ENCODE data around the gene PRSS12.

The PRSS12 gene

GRCh38 chr4:118296729-118297128 lies 56.1 kb downstream of the PRSS12 start:
- Histone ChIP-seq H3K9ac (ENCODE audit: low read depth in 1 of 2, low read length in 2 of 2) (no peak overlapping the region), H3K4me1 (ENCODE audit: control insufficient read depth in 1 of 2, insufficient read depth in 2 of 2, low read length in 2 of 2) (no peaks in the 10 kb centered on the region), H3K4me3 (ENCODE audit: low read depth in 1 of 2, low read length in 2 of 2) (no peak overlapping the region), H3K27ac (ENCODE audit: low read depth, low read length) (no peak overlapping the region), H3K9me3 (ENCODE audit: control insufficient read depth in 1 of 2, low read length in 2 of 2) (no peaks in the 10 kb centered on the region), H3K36me3 (ENCODE audit: control insufficient read depth in 1 of 2, insufficient read depth in 2 of 2, low read length in 2 of 2) (no peaks in the 10 kb centered on the region), H3K27me3 (ENCODE audit: control insufficient read depth in 1 of 2, insufficient read depth in 2 of 2, low read length in 2 of 2) (no peaks in the 10 kb centered on the region)

GRCh38 chr4:118290951-118291350 lies 61.9 kb downstream of the PRSS12 start:
- Histone ChIP-seq H3K27ac (ENCODE audit: low read depth, low read length) (no peak overlapping the region), H3K27me3 (ENCODE audit: control insufficient read depth in 1 of 2, insufficient read depth in 2 of 2, low read length in 2 of 2) (no peaks in the 10 kb centered on the region), H3K4me3 (ENCODE audit: low read depth in 1 of 2, low read length in 2 of 2) (no peak overlapping the region), H3K4me1 (ENCODE audit: control insufficient read depth in 1 of 2, insufficient read depth in 2 of 2, low read length in 2 of 2) (peaks cover 0 to 4% of the 10 kb centered on the region in 2 donors), H3K9ac (ENCODE audit: low read depth in 1 of 2, low read length in 2 of 2) (no peak overlapping the region), H3K36me3 (ENCODE audit: control insufficient read depth in 1 of 2, insufficient read depth in 2 of 2, low read length in 2 of 2) (no peaks in the 10 kb centered on the region), H3K9me3 (ENCODE audit: control insufficient read depth in 1 of 2, low read length in 2 of 2) (no peaks in the 10 kb centered on the region)

- Histone ChIP-seq H3K36me3 (ENCODE audit: control insufficient read depth in 1 of 2, insufficient read depth in 2 of 2, low read length in 2 of 2) (no peaks in the 10 kb centered on the region), H3K27ac (ENCODE audit: low read depth, low read length) (no peak overlapping the region), H3K9me3 (ENCODE audit: control insufficient read depth in 1 of 2, low read length in 2 of 2) (no peaks in the 10 kb centered on the region), H3K9ac (ENCODE audit: low read depth in 1 of 2, low read length in 2 of 2) (no peak overlapping the region), H3K27me3 (ENCODE audit: control insufficient read depth in 1 of 2, insufficient read depth in 2 of 2, low read length in 2 of 2) (no peaks in the 10 kb centered on the region), H3K4me3 (ENCODE audit: low read depth in 1 of 2, low read length in 2 of 2) (no peak overlapping the region), H3K4me1 (ENCODE audit: control insufficient read depth in 1 of 2, insufficient read depth in 2 of 2, low read length in 2 of 2) (peaks cover 0 to 4% of the 10 kb centered on the region in 2 donors)
Measured at GRCh38 chr4:118289794-118290193, 63.0 kb downstream of the PRSS12 start.

- no peaks in the 10 kb centered on the region for H3K9me3 ChIP-seq (ENCODE audit: control insufficient read depth in 1 of 2, low read length in 2 of 2)
Measured at GRCh38 chr4:118287711-118288451, 64.9 kb downstream of the PRSS12 start.

GRCh38 chr4:118286685-118287084 lies 66.1 kb downstream of the PRSS12 start:
- H3K27me3 ChIP-seq (ENCODE audit: control insufficient read depth in 1 of 2, insufficient read depth in 2 of 2, low read length in 2 of 2) = no peaks in the 10 kb centered on the region
- no peak overlapping the region for H3K9ac ChIP-seq (ENCODE audit: low read depth in 1 of 2, low read length in 2 of 2)
- H3K9me3 ChIP-seq (ENCODE audit: control insufficient read depth in 1 of 2, low read length in 2 of 2) = no peaks in the 10 kb centered on the region
- H3K4me1 ChIP-seq (ENCODE audit: control insufficient read depth in 1 of 2, insufficient read depth in 2 of 2, low read length in 2 of 2) = peaks cover 4 to 5% of the 10 kb centered on the region in 2 donors
- H3K27ac ChIP-seq (ENCODE audit: low read depth, low read length) = no peak overlapping the region
- H3K36me3 ChIP-seq (ENCODE audit: control insufficient read depth in 1 of 2, insufficient read depth in 2 of 2, low read length in 2 of 2) = peaks cover 0 to 5% of the 10 kb centered on the region in 2 donors
- no peak overlapping the region for H3K4me3 ChIP-seq (ENCODE audit: low read depth in 1 of 2, low read length in 2 of 2)

More at GRCh38 chr4:118287711-118288451, 64.9 kb downstream of the PRSS12 start:
- Histone ChIP-seq H3K4me1 (ENCODE audit: control insufficient read depth in 1 of 2, insufficient read depth in 2 of 2, low read length in 2 of 2) (peaks cover 0 to 4% of the 10 kb centered on the region in 2 donors), H3K27me3 (ENCODE audit: control insufficient read depth in 1 of 2, insufficient read depth in 2 of 2, low read length in 2 of 2) (no peaks in the 10 kb centered on the region), H3K27ac (ENCODE audit: low read depth, low read length) (no peak overlapping the region), H3K36me3 (ENCODE audit: control insufficient read depth in 1 of 2, insufficient read depth in 2 of 2, low read length in 2 of 2) (no peaks in the 10 kb centered on the region), H3K4me3 (ENCODE audit: low read depth in 1 of 2, low read length in 2 of 2) (no peak overlapping the region), H3K9ac (ENCODE audit: low read depth in 1 of 2, low read length in 2 of 2) (no peak overlapping the region)

GRCh38 chr4:118285931-118286330 lies 66.9 kb downstream of the PRSS12 start:
- no peaks in the 10 kb centered on the region for H3K9me3 ChIP-seq (ENCODE audit: control insufficient read depth in 1 of 2, low read length in 2 of 2)
- no peak overlapping the region for H3K4me3 ChIP-seq (ENCODE audit: low read depth in 1 of 2, low read length in 2 of 2)
- H3K27ac ChIP-seq (ENCODE audit: low read depth, low read length) = no peak overlapping the region
- peaks cover 11% of the 10 kb centered on the region in 2 donors for H3K4me1 ChIP-seq (ENCODE audit: control insufficient read depth in 1 of 2, insufficient read depth in 2 of 2, low read length in 2 of 2)
- peaks cover 0 to 6% of the 10 kb centered on the region in 2 donors for H3K36me3 ChIP-seq (ENCODE audit: control insufficient read depth in 1 of 2, insufficient read depth in 2 of 2, low read length in 2 of 2)
- H3K27me3 ChIP-seq (ENCODE audit: control insufficient read depth in 1 of 2, insufficient read depth in 2 of 2, low read length in 2 of 2) = no peaks in the 10 kb centered on the region
- H3K9ac ChIP-seq (ENCODE audit: low read depth in 1 of 2, low read length in 2 of 2) = no peak overlapping the region

GRCh38 chr4:118284169-118284568 lies 68.6 kb downstream of the PRSS12 start:
- no peak overlapping the region for H3K9ac ChIP-seq (ENCODE audit: low read depth in 1 of 2, low read length in 2 of 2)
- no peak overlapping the region for H3K4me3 ChIP-seq (ENCODE audit: low read depth in 1 of 2, low read length in 2 of 2)
- peaks cover 22 to 25% of the 10 kb centered on the region in 2 donors for H3K4me1 ChIP-seq (ENCODE audit: control insufficient read depth in 1 of 2, insufficient read depth in 2 of 2, low read length in 2 of 2)
- H3K36me3 ChIP-seq (ENCODE audit: control insufficient read depth in 1 of 2, insufficient read depth in 2 of 2, low read length in 2 of 2) = peaks cover 0 to 6% of the 10 kb centered on the region in 2 donors
- no peak overlapping the region for H3K27ac ChIP-seq (ENCODE audit: low read depth, low read length)
- no peaks in the 10 kb centered on the region for H3K27me3 ChIP-seq (ENCODE audit: control insufficient read depth in 1 of 2, insufficient read depth in 2 of 2, low read length in 2 of 2)
- H3K9me3 ChIP-seq (ENCODE audit: control insufficient read depth in 1 of 2, low read length in 2 of 2) = no peaks in the 10 kb centered on the region

GRCh38 chr4:118282692-118283091 lies 70.1 kb downstream of the PRSS12 start:
- peaks cover 22 to 25% of the 10 kb centered on the region in 2 donors for H3K4me1 ChIP-seq (ENCODE audit: control insufficient read depth in 1 of 2, insufficient read depth in 2 of 2, low read length in 2 of 2)

GRCh38 chr4:118281611-118282442 lies 71.0 kb downstream of the PRSS12 start:
- no peak overlapping the region for H3K4me3 ChIP-seq (ENCODE audit: low read depth in 1 of 2, low read length in 2 of 2)
- peaks cover 25% of the 10 kb centered on the region in 2 donors for H3K4me1 ChIP-seq (ENCODE audit: control insufficient read depth in 1 of 2, insufficient read depth in 2 of 2, low read length in 2 of 2)
- H3K27me3 ChIP-seq (ENCODE audit: control insufficient read depth in 1 of 2, insufficient read depth in 2 of 2, low read length in 2 of 2) = no peaks in the 10 kb centered on the region
- peak overlapping the region in 1 of 2 donors; percentile 5 for H3K9ac ChIP-seq (ENCODE audit: low read depth in 1 of 2, low read length in 2 of 2)
- no peak overlapping the region for H3K27ac ChIP-seq (ENCODE audit: low read depth, low read length)
- H3K36me3 ChIP-seq (ENCODE audit: control insufficient read depth in 1 of 2, insufficient read depth in 2 of 2, low read length in 2 of 2) = peaks cover 0 to 6% of the 10 kb centered on the region in 2 donors
- H3K9me3 ChIP-seq (ENCODE audit: control insufficient read depth in 1 of 2, low read length in 2 of 2) = no peaks in the 10 kb centered on the region

More at GRCh38 chr4:118282692-118283091, 70.1 kb downstream of the PRSS12 start:
- Histone ChIP-seq H3K27me3 (ENCODE audit: control insufficient read depth in 1 of 2, insufficient read depth in 2 of 2, low read length in 2 of 2) (no peaks in the 10 kb centered on the region), H3K9ac (ENCODE audit: low read depth in 1 of 2, low read length in 2 of 2) (no peak overlapping the region), H3K36me3 (ENCODE audit: control insufficient read depth in 1 of 2, insufficient read depth in 2 of 2, low read length in 2 of 2) (peaks cover 0 to 6% of the 10 kb centered on the region in 2 donors), H3K9me3 (ENCODE audit: control insufficient read depth in 1 of 2, low read length in 2 of 2) (no peaks in the 10 kb centered on the region), H3K4me3 (ENCODE audit: low read depth in 1 of 2, low read length in 2 of 2) (no peak overlapping the region), H3K27ac (ENCODE audit: low read depth, low read length) (no peak overlapping the region)

Data from duodenal mucosa (tissue), 2 donors.